Left kidney (tissue), 2 donors: ENCODE data around the gene XIRP2. TPM values are rescaled to one million over a fixed set of nuclear protein-coding genes. Genes with fewer than 3 reads are reported as not detected.

Experiments
- DNase-seq: peaks from one replicate; pipeline ENCODE4 v3.0.0-alpha.2; 2013
- polyA plus RNA-seq: library from polyadenylated mRNA; unstranded; fragments of 120-200 nt; gene quantifications from one replicate; pipeline ENCODE4 v1.2.1, GENCODE V29; 2013; ENCODE audit not compliant: insufficient read length

Gene XIRP2
- polyA plus RNA-seq, 1 donor: not detected

GRCh38 chr2:167136879-167137596, 248.8 kb downstream of the XIRP2 start:
- no peak for DNase-seq

- no peak for DNase-seq
Measured at GRCh38 chr2:167140330-167140729, 252.1 kb downstream of the XIRP2 start.

- DNase-seq: peak; percentile 73
Measured at GRCh38 chr2:167140767-167141166, 252.5 kb downstream of the XIRP2 start.

GRCh38 chr2:167142554-167142953, 254.3 kb downstream of the XIRP2 start:
- DNase-seq: no peak

- no peak for DNase-seq
Measured at GRCh38 chr2:167144179-167144898, 256.1 kb downstream of the XIRP2 start.

GRCh38 chr2:167147271-167147941, 259.1 kb downstream of the XIRP2 start:
- DNase-seq: no peak

- DNase-seq: no peak
Measured at GRCh38 chr2:167151894-167152293, 263.6 kb downstream of the XIRP2 start.

- no peak for DNase-seq
Measured at GRCh38 chr2:167157523-167157922, 269.2 kb downstream of the XIRP2 start.

- no peak for DNase-seq
Measured at GRCh38 chr2:167177196-167177595, 288.9 kb downstream of the XIRP2 start.

GRCh38 chr2:167181134-167181533, 292.9 kb downstream of the XIRP2 start:
- no peak for DNase-seq

GRCh38 chr2:167181688-167182087, 293.4 kb downstream of the XIRP2 start:
- no peak for DNase-seq

GRCh38 chr2:167182403-167182802, 294.1 kb downstream of the XIRP2 start:
- no peak for DNase-seq

GRCh38 chr2:167183931-167184330, 295.7 kb downstream of the XIRP2 start:
- DNase-seq: no peak

GRCh38 chr2:167186465-167186864, 298.2 kb downstream of the XIRP2 start:
- DNase-seq: no peak

GRCh38 chr2:167187049-167187727, 298.9 kb downstream of the XIRP2 start:
- no peak for DNase-seq

GRCh38 chr2:167187978-167188967, 300.0 kb downstream of the XIRP2 start:
- DNase-seq: no peak

GRCh38 chr2:167190053-167190452, 301.8 kb downstream of the XIRP2 start:
- no peak for DNase-seq

- DNase-seq: no peak
Measured at GRCh38 chr2:167191588-167191987, 303.3 kb downstream of the XIRP2 start.

- no peak for DNase-seq
Measured at GRCh38 chr2:167192833-167193232, 304.6 kb downstream of the XIRP2 start.

- peak; percentile 13 for DNase-seq
Measured at GRCh38 chr2:167196461-167197252, 308.4 kb downstream of the XIRP2 start.
